ENCODE data around the gene VN1R5. TPM values are rescaled to one million over a fixed set of nuclear protein-coding genes. Genes with fewer than 3 reads are reported as not detected.

The VN1R5 gene
- total RNA-seq, 1 experiment from 2014 or later: not detected

DNA sequence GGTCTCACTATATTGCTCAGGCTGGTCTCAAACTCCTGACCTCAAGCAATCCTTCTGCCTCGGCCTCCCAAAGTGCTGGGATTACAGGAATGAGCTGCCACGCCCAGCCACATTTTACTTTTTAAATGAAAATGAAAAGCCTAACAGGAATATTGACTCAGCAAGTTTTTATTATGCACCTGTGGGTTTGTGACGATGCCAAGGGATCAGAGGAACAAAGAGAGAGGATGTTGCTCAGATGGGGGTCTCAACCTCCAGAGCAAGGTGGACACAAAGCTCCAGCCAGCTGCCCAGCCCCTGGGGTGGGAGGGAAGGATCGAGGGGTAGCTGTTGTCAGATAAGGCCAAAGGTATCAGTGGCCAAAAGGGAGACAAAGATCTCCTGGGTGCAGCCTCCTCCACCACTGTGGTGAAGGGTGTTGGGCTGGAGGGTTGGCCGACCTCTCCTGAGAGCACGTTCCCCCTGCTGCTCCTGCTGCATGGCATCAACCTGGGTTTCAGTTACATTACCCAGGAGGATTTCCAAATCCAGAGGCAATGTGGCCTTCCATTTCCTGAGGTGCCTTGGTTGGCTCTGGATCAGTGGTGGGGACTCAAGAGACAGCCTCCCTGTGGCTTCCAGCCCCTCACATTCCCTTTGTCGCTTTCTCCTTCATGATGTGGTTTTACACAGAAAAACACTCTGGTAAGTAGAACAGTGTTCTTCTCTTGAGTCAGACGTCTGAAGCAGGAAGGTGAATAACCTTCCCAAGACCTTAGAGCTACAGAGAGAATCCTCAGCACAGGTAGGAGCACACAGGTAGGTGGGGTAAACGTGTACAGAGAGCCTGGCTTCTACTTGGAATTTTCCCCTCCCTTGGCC is 41.6 kb downstream of the VN1R5 start:
- H3K23ac ChIP-seq (ENCODE audit: insufficient read length, low read depth, low read length): no peak overlapping the region
- H3K27me3 ChIP-seq (ENCODE audit: insufficient read depth, low read length): no peaks in the 10 kb centered on the region
- no peak overlapping the region for H3T11ph ChIP-seq (ENCODE audit: low read length)
- H3K9ac ChIP-seq (ENCODE audit: extremely low read depth, insufficient read length, low read length): no peak overlapping the region
- no peak overlapping the region for H2AK5ac ChIP-seq (ENCODE audit: insufficient read length, low read length)
- H2BK20ac ChIP-seq (ENCODE audit: low read depth, low read length, poor library complexity, severe bottlenecking): no peak overlapping the region
- no peak overlapping the region for H3K4me2 ChIP-seq (ENCODE audit: insufficient read depth, insufficient read length, low read length)
- H3K4ac ChIP-seq (ENCODE audit: low read depth, low read length): no peak overlapping the region
- peaks cover 41% of the 10 kb centered on the region for H3K4me1 ChIP-seq (ENCODE audit: insufficient read depth, low read length)
- H3K27me3 Mint-ChIP-seq (ENCODE audit: low read depth): no peaks in the 10 kb centered on the region; the same call in 1 of the 2 replicates
- no peaks in the 10 kb centered on the region for H3K9me3 ChIP-seq (ENCODE audit: control insufficient read depth, low read depth, low read length)
- no peak overlapping the region for H3K27ac ChIP-seq (ENCODE audit: insufficient read length, low read depth, low read length)
- no peak overlapping the region for H2BK5ac ChIP-seq (ENCODE audit: insufficient read length, low read length)
- no peak overlapping the region for H4K91ac ChIP-seq (ENCODE audit: insufficient read length, low read depth, low read length)
- H2AFZ ChIP-seq (ENCODE audit: low read length): no peak overlapping the region
- no peak overlapping the region for H2BK120ac ChIP-seq (ENCODE audit: low read depth, low read length, poor library complexity, severe bottlenecking)
- peaks cover 32 to 49% (median 42%) of the 10 kb centered on the region in 3 experiments for H3K36me3 Mint-ChIP-seq (ENCODE audit: insufficient read depth in 1 of 3, low read depth in 3 of 3)
- TF ChIP-seq, protein P1, sequence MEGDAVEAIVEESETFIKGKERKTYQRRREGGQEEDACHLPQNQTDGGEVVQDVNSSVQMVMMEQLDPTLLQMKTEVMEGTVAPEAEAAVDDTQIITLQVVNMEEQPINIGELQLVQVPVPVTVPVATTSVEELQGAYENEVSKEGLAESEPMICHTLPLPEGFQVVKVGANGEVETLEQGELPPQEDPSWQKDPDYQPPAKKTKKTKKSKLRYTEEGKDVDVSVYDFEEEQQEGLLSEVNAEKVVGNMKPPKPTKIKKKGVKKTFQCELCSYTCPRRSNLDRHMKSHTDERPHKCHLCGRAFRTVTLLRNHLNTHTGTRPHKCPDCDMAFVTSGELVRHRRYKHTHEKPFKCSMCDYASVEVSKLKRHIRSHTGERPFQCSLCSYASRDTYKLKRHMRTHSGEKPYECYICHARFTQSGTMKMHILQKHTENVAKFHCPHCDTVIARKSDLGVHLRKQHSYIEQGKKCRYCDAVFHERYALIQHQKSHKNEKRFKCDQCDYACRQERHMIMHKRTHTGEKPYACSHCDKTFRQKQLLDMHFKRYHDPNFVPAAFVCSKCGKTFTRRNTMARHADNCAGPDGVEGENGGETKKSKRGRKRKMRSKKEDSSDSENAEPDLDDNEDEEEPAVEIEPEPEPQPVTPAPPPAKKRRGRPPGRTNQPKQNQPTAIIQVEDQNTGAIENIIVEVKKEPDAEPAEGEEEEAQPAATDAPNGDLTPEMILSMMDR (conservative IDR thresholded peaks at IDR 0.05): no peak
- no peak overlapping the region for H2BK15ac ChIP-seq (ENCODE audit: low read depth, low read length)
- no CpG with 5 or more reads among the region's 9 CpGs for WGBS (ENCODE audit: extremely low coverage, insufficient read length, low lambda C conversion rate)
- peak overlapping the region in 1 of 2 experiments; percentile 41; a peak in 1 of 5 replicates for H3K4me3 Mint-ChIP-seq
- no peak overlapping the region for H4K5ac ChIP-seq (ENCODE audit: insufficient read length, low read depth, low read length)
- peak overlapping the region; percentile 24 for H3K18ac ChIP-seq (ENCODE audit: insufficient read length, low read depth, low read length)
- H3K79me1 ChIP-seq (ENCODE audit: insufficient read depth, low read depth, low read length, poor library complexity, severe bottlenecking): no peaks in the 10 kb centered on the region
- peaks cover 70 to 73% of the 10 kb centered on the region in 2 experiments for H3K4me1 Mint-ChIP-seq
- no peak overlapping the region for H3K56ac ChIP-seq (ENCODE audit: insufficient read length, low read depth, low read length)
- H2BK12ac ChIP-seq (ENCODE audit: insufficient read length, low read depth, low read length): no peak overlapping the region
- no peak overlapping the region for H4K8ac ChIP-seq (replicated peaks; ENCODE audit: insufficient read length, low read depth, low read length)
- no peaks in the 10 kb centered on the region for H4K20me1 ChIP-seq (ENCODE audit: control insufficient read depth, insufficient read depth, insufficient read length)
- no peaks in the 10 kb centered on the region; a peak in 1 of 5 replicates for H3K9me3 Mint-ChIP-seq
- DNase-seq: peak; percentile 61
- no peaks in the 10 kb centered on the region for H3K79me2 ChIP-seq (ENCODE audit: insufficient read depth, low read length)
- no peaks in the 10 kb centered on the region for H3K23me2 ChIP-seq (ENCODE audit: insufficient read length, low read depth, low read length, poor library complexity, severe bottlenecking)
- peak overlapping the region; percentile 41 to 73 (median 66); a peak in 5 of 7 replicates for H3K27ac Mint-ChIP-seq
- H3K14ac ChIP-seq (ENCODE audit: insufficient read depth, low read length): no peak overlapping the region
